Ishikawa (cell line): ENCODE measurements around the gene ADGRF4.

Experiments used
- CEBPB ChIP-seq: IDR thresholded peaks from 2 replicates; pipeline ENCODE4 v1.6.1; 2012
- CREB1 ChIP-seq: IDR thresholded peaks from 2 replicates; pipeline ENCODE4 v1.6.1; 2012; ENCODE audit warnings: low read depth
- EGR1 ChIP-seq: IDR thresholded peaks from 2 replicates; pipeline ENCODE4 v1.6.1; 2012
- EP300 ChIP-seq: IDR thresholded peaks from 2 replicates; pipeline ENCODE4 v1.6.1; 2012; ENCODE audit warnings: borderline replicate concordance
- FOXM1 ChIP-seq: IDR thresholded peaks from 2 replicates; pipeline ENCODE4 v1.6.1; 2012; ENCODE audit warnings: low read depth, borderline replicate concordance
- RAD21 ChIP-seq: IDR thresholded peaks from 2 replicates; pipeline ENCODE4 v1.6.1; 2012; ENCODE audit warnings: low read depth
- REST ChIP-seq: IDR thresholded peaks from 2 replicates; pipeline ENCODE4 v1.6.1; 2012; ENCODE audit warnings: low read depth, mild to moderate bottlenecking
- TEAD4 ChIP-seq: IDR thresholded peaks from 2 replicates; pipeline ENCODE4 v1.6.1; 2012
- USF1 ChIP-seq: IDR thresholded peaks from 2 replicates; pipeline ENCODE4 v1.6.1; 2012

DNA sequence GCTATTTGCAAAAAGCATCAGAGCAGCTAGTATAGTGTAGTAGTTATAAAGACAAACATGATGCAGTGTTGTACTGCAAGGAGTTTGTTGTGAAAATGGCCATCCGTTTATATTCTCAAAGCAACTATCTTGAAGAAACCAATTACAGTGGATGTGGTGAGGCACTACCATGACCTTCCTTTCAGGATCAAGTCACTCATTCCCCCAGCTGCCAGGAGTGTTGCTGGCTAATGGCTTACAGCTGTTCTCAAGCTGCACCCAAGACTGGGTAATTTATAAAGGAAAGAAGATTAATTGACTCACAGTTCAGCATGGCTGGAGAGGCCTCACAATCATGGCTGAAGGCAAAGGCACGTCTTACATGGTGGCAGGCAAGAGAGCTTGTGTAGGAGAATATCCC is 29.0 kb downstream of the ADGRF4 start:
- TF ChIP-seq EGR1 (no peak), EP300 (no peak), TEAD4 (no peak), CEBPB (no peak), USF1 (no peak), FOXM1 (no peak), REST (no peak), CREB1 (no peak), RAD21 (no peak)
